CD14-positive monocyte (primary cell): ENCODE data around the gene SHTN1. TPM values are rescaled to one million over a fixed set of nuclear protein-coding genes. Genes with fewer than 3 reads are reported as not detected.

Experiments
- DNase-seq, 3 donors: peaks; one replicate each; pipeline ENCODE4 v3.0.0-alpha.2; 2011 to 2022
- H2AFZ ChIP-seq: 2 replicates; pipeline ENCODE4 v1.6.0; 2012; ENCODE audit warnings: mild to moderate bottlenecking, low read depth, low read length, inconsistent platforms; ENCODE audit not compliant: insufficient read depth, poor library complexity, severe bottlenecking
- H3K27ac ChIP-seq, 2 donors: 1 replicate in 1 of 2; 2 replicates in 1 of 2; pipeline ENCODE4 v1.5.1; 2012 to 2013; ENCODE audit warnings: low read length in 2 of 2, control low read depth in 1 of 2, inconsistent platforms in 1 of 2, low read depth in 1 of 2, mild to moderate bottlenecking in 1 of 2
- H3K27me3 ChIP-seq, 2 donors: one replicate each; pipeline versions ENCODE4 v1.6.0 to v1.6.1; 2011 to 2013; ENCODE audit warnings: low read length in 2 of 2; ENCODE audit not compliant: control insufficient read depth in 2 of 2, insufficient read depth in 2 of 2
- H3K36me3 ChIP-seq, 2 donors: replicated peaks in 1 of 2; 1 replicate in 1 of 2; 2 replicates in 1 of 2; pipeline versions ENCODE4 v1.5.1 to v1.6.1; 2012 to 2013; ENCODE audit warnings: low read length in 2 of 2, control low read depth in 1 of 2, inconsistent platforms in 1 of 2, mild to moderate bottlenecking in 1 of 2; ENCODE audit not compliant: insufficient read depth in 2 of 2, control insufficient read depth in 1 of 2
- H3K4me1 ChIP-seq, 2 donors: 1 replicate in 1 of 2; 2 replicates in 1 of 2; pipeline versions ENCODE4 v1.5.1 to v1.6.1; 2012 to 2013; ENCODE audit warnings: low read length in 2 of 2, control low read depth in 1 of 2, inconsistent platforms in 1 of 2, mild to moderate bottlenecking in 1 of 2, moderate library complexity in 1 of 2; ENCODE audit not compliant: insufficient read depth in 2 of 2, control insufficient read depth in 1 of 2
- H3K4me2 ChIP-seq: replicated peaks from 2 replicates; pipeline ENCODE3; 2012; ENCODE audit warnings: low read length, moderate library complexity, mild to moderate bottlenecking; ENCODE audit not compliant: poor library complexity, severe bottlenecking; ENCODE audit errors: extremely low read depth
- H3K4me3 ChIP-seq, 3 experiments: fragments of 200-600 bp in 1 of 3; sonication (generic) in 1 of 3; replicated peaks in 1 of 3; 1 replicate in 2 of 3; 2 replicates in 1 of 3; pipeline ENCODE4 v1.5.1; 2011 to 2013; ENCODE audit warnings: low read length in 3 of 3, mild to moderate bottlenecking in 3 of 3, control low read depth in 2 of 3, low read depth in 2 of 3, inconsistent platforms in 1 of 3, moderate library complexity in 1 of 3
- H3K79me2 ChIP-seq: 2 replicates; pipeline ENCODE4 v1.6.0; 2012; ENCODE audit warnings: mild to moderate bottlenecking, control low read depth, inconsistent platforms, low read length, moderate library complexity; ENCODE audit not compliant: insufficient read depth
- H3K9ac ChIP-seq: 2 replicates; pipeline ENCODE4 v1.6.0; 2017; ENCODE audit warnings: low read length, mild to moderate bottlenecking; ENCODE audit not compliant: insufficient read depth, poor library complexity, severe bottlenecking
- H3K9me3 ChIP-seq, 2 donors: replicated peaks in 1 of 2; 1 replicate in 1 of 2; 2 replicates in 1 of 2; pipeline versions ENCODE4 v1.5.1 to v1.6.1; 2012 to 2013; ENCODE audit warnings: low read length in 2 of 2, control low read depth in 1 of 2; ENCODE audit not compliant: control insufficient read depth in 1 of 2, insufficient read depth in 1 of 2
- H4K20me1 ChIP-seq: 2 replicates; pipeline ENCODE4 v1.6.0; 2012; ENCODE audit warnings: mild to moderate bottlenecking, low read length, control low read depth, moderate library complexity; ENCODE audit not compliant: insufficient read depth
- H3K27ac Mint-ChIP-seq, 7 donors: one replicate each; pipeline ENCODE4 v1.8.0; 2020; ENCODE audit warnings: mild to moderate bottlenecking in 7 of 7, mixed read lengths in 7 of 7, moderate library complexity in 6 of 7, inconsistent platforms in 2 of 7
- H3K27me3 Mint-ChIP-seq, 3 donors: one replicate each; pipeline ENCODE4 v1.8.0; 2021 to 2022; ENCODE audit warnings: low read depth in 3 of 3, mild to moderate bottlenecking in 3 of 3, mixed read lengths in 3 of 3, moderate library complexity in 3 of 3, inconsistent platforms in 1 of 3
- H3K36me3 Mint-ChIP-seq, 2 donors: one replicate each; pipeline ENCODE4 v1.8.0; 2020; ENCODE audit warnings: mixed read lengths in 2 of 2, inconsistent platforms in 1 of 2, mild to moderate bottlenecking in 1 of 2
- H3K4me1 Mint-ChIP-seq: one replicate; pipeline ENCODE4 v1.8.0; 2020; ENCODE audit warnings: mild to moderate bottlenecking, mixed read lengths
- H3K4me3 Mint-ChIP-seq, 2 donors: one replicate each; pipeline ENCODE4 v1.8.0; 2020; ENCODE audit warnings: mild to moderate bottlenecking in 2 of 2, mixed read lengths in 2 of 2, moderate library complexity in 1 of 2
- H3K9me3 Mint-ChIP-seq, 7 donors: one replicate each; pipeline ENCODE4 v1.8.0; 2020 to 2022; ENCODE audit warnings: mixed read lengths in 7 of 7, mild to moderate bottlenecking in 6 of 7, moderate library complexity in 6 of 7, inconsistent platforms in 2 of 7
- CTCF ChIP-seq: fragments of 200-600 bp; IDR thresholded peaks from one replicate; pipeline ENCODE4 v1.8.0; 2022; ENCODE audit warnings: antibody characterized with exemption, mild to moderate bottlenecking
- WGBS: methylation state at CpG from one replicate; pipeline ENCODE4 v1.1.5; 2013; ENCODE audit warnings: missing lambda C conversion rate; ENCODE audit not compliant: insufficient coverage; 5-methylcytosine and 5-hydroxymethylcytosine counted together
- intact Hi-C, 2 donors: fragments of 100-400 bp; cut with micrococcal nuclease; formaldehyde crosslinking; loops; one replicate each; pipeline versions ENCODE4 v1.15.0 to v1.15.1; 2023
- polyA plus RNA-seq, 3 donors: library from polyadenylated mRNA; depleted of rRNA in 1 of 3; unstranded in 2 of 3; stranded (reverse) in 1 of 3; fragments of 300-500 nt in 2 of 3; fragments of >200 nt in 1 of 3; fragmentation: Illumina TruSeq in 2 of 3; gene quantifications; 1 replicate in 2 of 3; 2 replicates in 1 of 3; pipeline ENCODE4 v1.2.3, GENCODE V29; 2012 to 2021

Gene SHTN1
- polyA plus RNA-seq, 3 donors: 14.4 to 22.6 (median 14.9) TPM

- Histone ChIP-seq H3K9me3 (no peaks in the 10 kb centered on the region), H3K4me3 (no peak overlapping the region), H3K4me2 (no peak overlapping the region), H3K36me3 (peaks cover 56 to 90% of the 10 kb centered on the region in 2 donors), H3K79me2 (no peaks in the 10 kb centered on the region), H3K4me1 (no peaks in the 10 kb centered on the region), H3K9ac (no peak overlapping the region), H4K20me1 (no peaks in the 10 kb centered on the region), H3K27ac (no peak overlapping the region), H3K27me3 (no peaks in the 10 kb centered on the region), H2AFZ (no peak overlapping the region)
- H3K27me3 Mint-ChIP-seq: peaks cover 0 to 2% (median 0%) of the 10 kb centered on the region in 3 donors
- H3K9me3 Mint-ChIP-seq: no peaks in the 10 kb centered on the region
- no peak overlapping the region for H3K4me3 Mint-ChIP-seq
- no CpG with 5 or more reads among the region's 3 CpGs for WGBS
- TF ChIP-seq CTCF: no peak
- H3K36me3 Mint-ChIP-seq: peaks cover 55 to 67% of the 10 kb centered on the region in 2 donors
- no peak for DNase-seq
- H3K27ac Mint-ChIP-seq: no peak overlapping the region
- intact Hi-C loops: no loop called here
- H3K4me1 Mint-ChIP-seq: no peaks in the 10 kb centered on the region
Measured at GRCh38 chr10:116926426-116926825, 78.6 kb downstream of the SHTN1 start.

- Mint-ChIP-seq H3K36me3 (peaks cover 58 to 74% of the 10 kb centered on the region in 2 donors), H3K9me3 (no peaks in the 10 kb centered on the region), H3K4me1 (no peaks in the 10 kb centered on the region), H3K4me3 (no peak overlapping the region), H3K27ac (no peak overlapping the region), H3K27me3 (peaks cover 0 to 2% (median 0%) of the 10 kb centered on the region in 3 donors)
- DNase-seq: no peak
- intact Hi-C loops: no loop called here
- Histone ChIP-seq H2AFZ (no peak overlapping the region), H3K27me3 (no peaks in the 10 kb centered on the region), H3K4me1 (no peaks in the 10 kb centered on the region), H3K4me2 (no peak overlapping the region), H3K9ac (no peak overlapping the region), H4K20me1 (no peaks in the 10 kb centered on the region), H3K79me2 (no peaks in the 10 kb centered on the region), H3K27ac (no peak overlapping the region), H3K4me3 (no peak overlapping the region), H3K36me3 (peaks cover 70 to 95% of the 10 kb centered on the region in 2 donors), H3K9me3 (no peaks in the 10 kb centered on the region)
- 100% methylated on average over 1 of the region's 3 CpGs for WGBS
- TF ChIP-seq CTCF: no peak
Measured at GRCh38 chr10:116925056-116925455, 79.9 kb downstream of the SHTN1 start.
